ENCODE results near the gene NSUN7.

NSUN7 gene

DNA sequence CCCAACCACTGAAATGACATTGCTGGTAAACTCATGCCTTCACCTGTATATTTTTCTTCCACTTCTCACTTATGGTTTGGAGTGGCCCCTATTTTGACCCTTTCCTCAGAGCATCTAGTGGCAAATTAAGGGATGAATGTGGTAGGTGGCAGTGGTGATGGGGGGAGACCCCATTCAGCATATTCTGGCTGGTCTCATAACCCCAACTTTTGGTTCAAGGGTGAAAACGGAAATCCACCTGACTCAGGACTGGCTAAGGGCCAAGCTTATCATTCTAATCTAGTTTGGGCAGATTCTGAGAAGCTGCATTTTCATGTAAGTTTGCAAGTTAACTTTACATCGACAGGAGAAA lies 47.0 kb upstream of the NSUN7 start:
- ChIA-PET CTCF (no interaction called here), POLR2A (interaction anchor here (0.7 kb wide), 2 partner anchors 10 to 55 kb away, joined by 3 to 4 read pairs; no protein-coding TSS in a partner anchor)
- H3K27ac ChIP-seq (ENCODE audit: extremely low read depth, low read depth, low read length) = no peak overlapping the region
- H3K9me3 ChIP-seq (ENCODE audit: control insufficient read depth, insufficient read depth, low read depth, low read length) = no peaks in the 10 kb centered on the region
- no peak overlapping the region for H3K4me3 ChIP-seq (ENCODE audit: low read depth, low read length)
- TF ChIP-seq ZNF513 (tag by site-specific recombination; IDR thresholded peaks at IDR 0.05) (no peak), ZNF211 (tag by site-specific recombination; IDR thresholded peaks at IDR 0.05; ENCODE audit: low read depth) (no peak), ZNF248 (tag by site-specific recombination; IDR thresholded peaks at IDR 0.05) (no peak), ZBTB20 (tag by site-specific recombination; IDR thresholded peaks at IDR 0.05) (no peak), ZNF174 (tag by site-specific recombination; IDR thresholded peaks at IDR 0.05) (no peak), ZNF341 (tag by site-specific recombination; IDR thresholded peaks at IDR 0.05; ENCODE audit: low read depth) (no peak), ZBTB6 (tag by site-specific recombination; IDR thresholded peaks at IDR 0.05) (no peak), ZNF354C (tag by site-specific recombination; IDR thresholded peaks at IDR 0.05; ENCODE audit: borderline replicate concordance, low read depth) (no peak), ZNF596 (tag by site-specific recombination; IDR thresholded peaks at IDR 0.05) (no peak), ZNF157 (tag by site-specific recombination; IDR thresholded peaks at IDR 0.05) (no peak), ZNF146 (tag by site-specific recombination; IDR thresholded peaks at IDR 0.05) (no peak), REPIN1 (tag by site-specific recombination; IDR thresholded peaks at IDR 0.05; ENCODE audit: low read depth) (no peak), ZNF510 (tag by site-specific recombination; IDR thresholded peaks at IDR 0.05; ENCODE audit: insufficient replicate concordance) (no peak), ZBTB11 (tag by site-specific recombination; conservative IDR thresholded peaks at IDR 0.05; ENCODE audit: low read depth) (no peak), KLF10 (tag by site-specific recombination; IDR thresholded peaks at IDR 0.05) (no peak)
- TF ChIP-seq, protein P1, sequence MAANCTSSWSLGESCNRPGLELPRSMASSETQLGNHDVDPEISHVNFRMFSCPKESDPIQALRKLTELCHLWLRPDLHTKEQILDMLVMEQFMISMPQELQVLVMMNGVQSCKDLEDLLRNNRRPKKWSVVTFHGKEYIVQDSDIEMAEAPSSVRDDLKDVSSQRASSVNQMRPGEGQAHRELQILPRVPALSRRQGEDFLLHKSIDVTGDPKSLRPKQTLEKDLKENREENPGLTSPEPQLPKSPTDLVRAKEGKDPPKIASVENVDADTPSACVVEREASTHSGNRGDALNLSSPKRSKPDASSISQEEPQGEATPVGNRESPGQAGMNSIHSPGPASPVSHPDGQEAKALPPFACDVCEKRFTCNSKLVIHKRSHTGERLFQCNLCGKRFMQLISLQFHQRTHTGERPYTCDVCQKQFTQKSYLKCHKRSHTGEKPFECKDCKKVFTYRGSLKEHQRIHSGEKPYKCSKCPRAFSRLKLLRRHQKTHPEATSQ (tag by site-specific recombination; IDR thresholded peaks at IDR 0.05) = no peak
- TF ChIP-seq, protein P2, sequence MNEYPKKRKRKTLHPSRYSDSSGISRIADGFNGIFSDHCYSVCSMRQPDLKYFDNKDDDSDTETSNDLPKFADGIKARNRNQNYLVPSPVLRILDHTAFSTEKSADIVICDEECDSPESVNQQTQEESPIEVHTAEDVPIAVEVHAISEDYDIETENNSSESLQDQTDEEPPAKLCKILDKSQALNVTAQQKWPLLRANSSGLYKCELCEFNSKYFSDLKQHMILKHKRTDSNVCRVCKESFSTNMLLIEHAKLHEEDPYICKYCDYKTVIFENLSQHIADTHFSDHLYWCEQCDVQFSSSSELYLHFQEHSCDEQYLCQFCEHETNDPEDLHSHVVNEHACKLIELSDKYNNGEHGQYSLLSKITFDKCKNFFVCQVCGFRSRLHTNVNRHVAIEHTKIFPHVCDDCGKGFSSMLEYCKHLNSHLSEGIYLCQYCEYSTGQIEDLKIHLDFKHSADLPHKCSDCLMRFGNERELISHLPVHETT (tag by site-specific recombination; IDR thresholded peaks at IDR 0.05) = no peak
- TF ChIP-seq, protein P3, sequence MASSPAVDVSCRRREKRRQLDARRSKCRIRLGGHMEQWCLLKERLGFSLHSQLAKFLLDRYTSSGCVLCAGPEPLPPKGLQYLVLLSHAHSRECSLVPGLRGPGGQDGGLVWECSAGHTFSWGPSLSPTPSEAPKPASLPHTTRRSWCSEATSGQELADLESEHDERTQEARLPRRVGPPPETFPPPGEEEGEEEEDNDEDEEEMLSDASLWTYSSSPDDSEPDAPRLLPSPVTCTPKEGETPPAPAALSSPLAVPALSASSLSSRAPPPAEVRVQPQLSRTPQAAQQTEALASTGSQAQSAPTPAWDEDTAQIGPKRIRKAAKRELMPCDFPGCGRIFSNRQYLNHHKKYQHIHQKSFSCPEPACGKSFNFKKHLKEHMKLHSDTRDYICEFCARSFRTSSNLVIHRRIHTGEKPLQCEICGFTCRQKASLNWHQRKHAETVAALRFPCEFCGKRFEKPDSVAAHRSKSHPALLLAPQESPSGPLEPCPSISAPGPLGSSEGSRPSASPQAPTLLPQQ (tag by site-specific recombination; IDR thresholded peaks at IDR 0.05) = no peak
- no peaks in the 10 kb centered on the region for H3K36me3 ChIP-seq (ENCODE audit: control insufficient read depth in 2 of 2, insufficient read depth in 1 of 2, low read length in 2 of 2)
- no peaks in the 10 kb centered on the region for H3K4me1 ChIP-seq (ENCODE audit: control insufficient read depth, insufficient read depth, low read length)
